Astrocyte of the spinal cord (primary cell): ENCODE results near the gene TUBB4A.
A peak's percentile ranks its signal among the peaks of the same experiment; 100 is the strongest.

Experiments
- DNase-seq: peaks from one replicate; pipeline ENCODE4 v3.0.0; 2011; ENCODE audit warnings: low read depth, low spot score
- H3K4me3 ChIP-seq: 2 replicates; pipeline ENCODE4 v1.5.1; 2011; ENCODE audit warnings: low read depth, mild to moderate bottlenecking, low read length, moderate library complexity
- in situ Hi-C: cut with HindIII; loops from 2 replicates; pipeline ENCODE4 v1.10.0; 2017; ENCODE audit warnings: low sequenced_read_pairs
- TF ChIP-seq, protein P1 (sequence below): IDR thresholded peaks from 2 replicates; pipeline ENCODE4 v1.5.1; 2012; ENCODE audit warnings: low read depth, mild to moderate bottlenecking, low read length, inconsistent platforms

The TUBB4A gene

DNA sequence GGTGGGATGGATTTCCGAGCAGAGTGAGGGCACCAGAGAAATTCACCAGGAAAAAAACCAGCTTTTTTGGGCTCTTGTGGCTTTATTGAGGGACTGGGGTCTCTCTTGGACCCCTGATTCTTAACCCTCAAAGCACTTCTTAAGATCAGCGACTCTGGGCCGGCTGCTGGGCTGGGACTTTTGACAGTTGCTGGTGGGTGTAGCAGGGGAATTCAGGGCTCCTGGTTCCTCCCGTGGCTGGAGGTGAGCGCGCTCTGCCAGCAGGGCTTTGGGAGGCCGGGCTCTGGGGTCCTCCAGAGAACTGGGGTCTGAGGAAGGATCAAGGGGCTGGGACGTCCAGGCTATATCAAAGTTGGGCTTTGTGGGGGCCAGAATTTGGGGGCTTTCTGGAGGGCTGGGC lies 34.7 kb downstream of the TUBB4A start:
- TF ChIP-seq, protein P1, sequence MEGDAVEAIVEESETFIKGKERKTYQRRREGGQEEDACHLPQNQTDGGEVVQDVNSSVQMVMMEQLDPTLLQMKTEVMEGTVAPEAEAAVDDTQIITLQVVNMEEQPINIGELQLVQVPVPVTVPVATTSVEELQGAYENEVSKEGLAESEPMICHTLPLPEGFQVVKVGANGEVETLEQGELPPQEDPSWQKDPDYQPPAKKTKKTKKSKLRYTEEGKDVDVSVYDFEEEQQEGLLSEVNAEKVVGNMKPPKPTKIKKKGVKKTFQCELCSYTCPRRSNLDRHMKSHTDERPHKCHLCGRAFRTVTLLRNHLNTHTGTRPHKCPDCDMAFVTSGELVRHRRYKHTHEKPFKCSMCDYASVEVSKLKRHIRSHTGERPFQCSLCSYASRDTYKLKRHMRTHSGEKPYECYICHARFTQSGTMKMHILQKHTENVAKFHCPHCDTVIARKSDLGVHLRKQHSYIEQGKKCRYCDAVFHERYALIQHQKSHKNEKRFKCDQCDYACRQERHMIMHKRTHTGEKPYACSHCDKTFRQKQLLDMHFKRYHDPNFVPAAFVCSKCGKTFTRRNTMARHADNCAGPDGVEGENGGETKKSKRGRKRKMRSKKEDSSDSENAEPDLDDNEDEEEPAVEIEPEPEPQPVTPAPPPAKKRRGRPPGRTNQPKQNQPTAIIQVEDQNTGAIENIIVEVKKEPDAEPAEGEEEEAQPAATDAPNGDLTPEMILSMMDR, result no peak
- no peak for DNase-seq
- H3K4me3 ChIP-seq, result no peak overlapping the region
- in situ Hi-C loops, result no loop called here

DNA sequence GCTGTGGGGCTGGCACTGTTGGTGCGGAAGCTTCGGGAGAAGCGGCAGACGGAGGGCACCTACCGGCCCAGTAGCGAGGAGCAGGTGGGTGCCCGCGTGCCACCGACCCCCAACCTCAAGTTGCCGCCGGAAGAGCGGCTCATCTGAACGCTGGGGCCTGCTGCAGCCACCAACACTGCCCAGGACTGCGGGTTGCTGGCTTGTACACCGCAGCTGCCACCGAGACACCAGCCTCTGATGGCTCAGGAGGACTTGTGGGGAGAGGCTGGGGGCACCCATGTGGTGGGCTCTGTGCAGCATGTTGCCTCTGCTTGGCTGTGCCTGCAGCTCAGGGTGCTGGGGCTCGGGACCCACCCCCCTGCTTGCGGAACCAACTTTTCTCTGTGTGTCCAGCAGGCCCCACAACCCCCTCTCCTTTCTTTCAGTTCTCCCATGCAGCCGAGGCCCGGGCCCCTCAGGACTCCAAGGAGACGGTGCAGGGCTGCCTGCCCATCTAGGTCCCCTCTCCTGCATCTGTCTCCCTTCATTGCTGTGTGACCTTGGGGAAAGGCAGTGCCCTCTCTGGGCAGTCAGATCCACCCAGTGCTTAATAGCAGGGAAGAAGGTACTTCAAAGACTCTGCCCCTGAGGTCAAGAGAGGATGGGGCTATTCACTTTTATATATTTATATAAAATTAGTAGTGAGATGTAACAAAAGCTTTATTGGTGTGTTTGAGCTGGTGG lies 35.4 kb downstream of the TUBB4A start:
- no peak overlapping the region for H3K4me3 ChIP-seq
- in situ Hi-C loops, result no loop called here
- DNase-seq, result no peak
- TF ChIP-seq, protein P1, result no peak

DNA sequence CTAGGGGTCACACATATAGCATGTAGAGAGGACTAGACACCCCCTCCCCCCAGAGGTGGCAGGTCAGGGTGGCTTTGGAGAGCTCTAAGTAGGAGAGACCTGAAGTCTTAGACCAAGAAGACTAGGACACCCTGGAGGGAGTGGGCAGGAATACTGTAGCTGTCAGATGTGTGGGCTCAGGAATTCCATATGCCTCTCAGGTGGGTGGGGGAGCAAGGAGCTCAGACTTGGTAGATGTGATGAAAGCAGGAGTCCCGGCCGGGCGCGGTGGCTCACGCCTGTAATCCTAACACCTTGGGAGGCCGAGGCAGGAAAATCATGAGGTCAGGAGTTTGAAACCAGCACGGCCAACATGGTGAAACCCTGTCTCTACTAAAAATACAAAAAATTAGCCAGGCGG lies 36.4 kb downstream of the TUBB4A start:
- no peak for DNase-seq
- in situ Hi-C loops, result no loop called here
- H3K4me3 ChIP-seq, result no peak overlapping the region
- TF ChIP-seq, protein P1, result no peak

DNA sequence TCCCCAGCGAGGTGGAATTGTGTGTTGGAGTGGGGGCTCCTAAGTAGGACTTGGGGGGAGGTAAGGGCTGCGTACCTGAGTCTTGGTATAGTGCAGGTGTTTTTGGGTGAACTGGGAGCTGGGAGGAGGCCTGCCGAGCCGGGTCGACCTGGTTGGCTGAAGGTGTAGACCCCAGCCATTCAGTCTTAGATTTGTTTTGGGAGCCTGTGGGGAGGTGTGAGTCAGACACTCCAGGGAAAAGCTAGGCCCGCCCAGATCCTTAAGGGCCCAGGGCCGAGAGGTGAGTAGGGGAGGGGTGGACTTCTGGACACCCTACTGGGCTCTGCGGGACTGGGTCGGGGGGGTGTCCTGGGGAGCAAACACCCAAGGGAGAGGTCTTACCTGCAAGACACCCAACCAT lies 37.1 kb downstream of the TUBB4A start:
- TF ChIP-seq, protein P1, result no peak
- no peak overlapping the region for H3K4me3 ChIP-seq
- in situ Hi-C loops, result no loop called here
- DNase-seq, result no peak

DNA sequence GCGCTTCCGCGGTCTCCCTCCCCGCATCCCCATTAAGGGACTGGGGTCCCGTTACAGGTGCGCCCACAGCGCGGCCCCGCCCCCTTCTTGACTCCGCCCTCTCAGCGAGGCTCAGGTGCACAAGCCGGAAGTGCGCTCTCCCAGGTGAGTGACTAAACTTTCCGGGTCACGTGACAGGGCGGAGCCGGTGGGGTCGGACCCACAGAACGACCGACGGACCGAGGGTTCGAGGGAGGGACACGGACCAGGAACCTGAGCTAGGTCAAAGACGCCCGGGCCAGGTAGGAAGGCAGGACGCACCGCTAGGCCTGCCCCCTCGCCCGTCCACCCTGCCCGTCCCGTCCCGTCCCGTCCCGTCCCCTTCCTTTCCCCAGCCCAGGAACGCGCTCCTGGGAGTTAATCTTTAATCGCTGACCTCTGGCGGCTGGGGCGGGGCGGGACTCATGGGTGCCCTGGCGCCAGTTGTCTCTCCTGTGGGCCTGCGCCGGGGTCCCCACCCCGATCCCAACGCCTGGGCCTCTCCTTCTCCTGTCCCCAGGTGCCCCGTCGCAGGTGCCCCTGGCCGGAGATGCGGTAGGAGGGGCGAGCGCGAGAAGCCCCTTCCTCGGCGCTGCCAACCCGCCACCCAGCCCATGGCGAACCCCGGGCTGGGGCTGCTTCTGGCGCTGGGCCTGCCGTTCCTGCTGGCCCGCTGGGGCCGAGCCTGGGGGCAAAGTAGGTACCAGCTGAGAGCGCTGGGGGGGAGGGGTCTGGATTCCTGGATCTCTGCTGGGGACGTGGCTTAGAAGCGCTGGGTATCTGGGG lies 37.8 kb downstream of the TUBB4A start, which contains the start of gene CRB3:
Gene CRB3 (plus strand): TSS at position 202 of the 804 bp plus-strand sequence. CDS start 431 bp downstream, at position 633.
- TF ChIP-seq, protein P1, result no peak
- in situ Hi-C loops, result no loop called here
- no peak for DNase-seq
- H3K4me3 ChIP-seq, result no peak within 1 kb of the TSS

DNA sequence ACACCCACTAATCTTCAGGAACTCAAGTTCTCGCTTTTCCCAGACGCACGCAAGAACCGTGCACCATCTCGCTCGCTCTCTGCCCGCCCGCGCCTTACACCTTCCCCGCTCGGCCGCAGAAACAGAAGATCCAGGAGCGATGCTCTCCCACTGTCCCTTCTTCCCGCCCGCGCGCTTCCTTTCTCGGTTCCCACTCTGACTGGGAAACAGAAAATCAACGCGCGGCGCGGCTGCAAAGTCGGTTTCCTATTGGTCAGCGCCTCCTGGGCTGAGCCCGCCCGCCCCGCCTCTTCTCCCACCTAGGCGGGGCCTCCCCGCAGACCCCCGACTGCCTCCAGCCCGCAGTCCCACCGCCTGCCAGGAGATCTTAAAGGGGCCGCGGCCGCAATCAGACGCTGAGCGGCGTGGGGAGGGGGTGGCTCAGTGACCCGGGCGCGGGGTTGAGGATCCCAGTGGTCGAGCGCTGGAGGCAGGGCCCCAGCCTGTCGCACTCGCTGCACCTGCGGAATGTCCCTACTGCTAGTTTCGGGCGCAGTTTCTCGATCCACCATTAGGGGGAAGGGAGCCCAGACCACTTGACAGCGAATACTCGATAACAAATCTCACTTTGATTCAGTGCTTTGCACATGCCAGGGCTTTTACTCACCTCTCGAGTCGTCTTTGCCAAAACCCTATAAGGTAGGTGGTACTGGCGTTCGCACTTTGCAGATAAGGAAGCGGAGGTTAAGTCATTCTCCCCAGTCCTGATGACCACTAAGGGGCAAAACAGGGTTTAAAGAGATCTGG lies 41.8 kb downstream of the TUBB4A start:
- in situ Hi-C loops, result no loop called here
- peak; percentile 98 for DNase-seq
- TF ChIP-seq, protein P1, result peak; percentile 62
- H3K4me3 ChIP-seq, result peak overlapping the region; percentile 52
